Right lobe of liver (tissue), 6 donors: ENCODE results near the gene FMR1NB. TPM values are rescaled to one million over a fixed set of nuclear protein-coding genes. Genes with fewer than 3 reads are reported as not detected.

Source experiments
- ATAC-seq, 4 donors: fragments of 200-7000 bp; cut with Tn5 transposase; one replicate each; pipeline ENCODE4 v1.9.1; 2020; ENCODE audit warnings: mild to moderate bottlenecking in 4 of 4, moderate library complexity in 4 of 4
- DNase-seq, 3 donors: peaks; one replicate each; pipeline ENCODE4 v3.0.0-alpha.2; 2020
- H3K27ac ChIP-seq, 3 donors: fragments of 200-600 bp; one replicate each; pipeline ENCODE4 v1.8.0; 2022
- H3K27me3 ChIP-seq, 2 donors: fragments of 200-600 bp; one replicate each; pipeline ENCODE4 v1.8.0; 2022
- H3K36me3 ChIP-seq, 4 donors: fragments of 200-600 bp; sonication (generic) in 1 of 4; one replicate each; pipeline versions ENCODE4 v1.5.1 to v1.8.0; 2017 to 2022; ENCODE audit warnings: control low read depth in 1 of 4
- H3K4me1 ChIP-seq, 4 donors: fragments of 200-600 bp; sonication (generic) in 1 of 4; one replicate each; pipeline versions ENCODE4 v1.5.1 to v1.8.0; 2017 to 2022; ENCODE audit warnings: control low read depth in 1 of 4
- H3K4me3 ChIP-seq, 3 donors: fragments of 200-600 bp; one replicate each; pipeline ENCODE4 v1.8.0; 2022
- H3K9me3 ChIP-seq, 4 donors: fragments of 200-600 bp; sonication (generic) in 1 of 4; one replicate each; pipeline versions ENCODE4 v1.5.1 to v1.8.0; 2017 to 2022; ENCODE audit warnings: control low read depth in 1 of 4
- CTCF ChIP-seq, 4 donors: fragments of 200-600 bp in 3 of 4; fragments of 450-650 bp in 1 of 4; IDR thresholded peaks; one replicate each; pipeline versions ENCODE4 v1.5.1 to v1.8.0; 2016 to 2022; ENCODE audit warnings: antibody characterized with exemption in 4 of 4, mild to moderate bottlenecking in 2 of 4
- POLR2A ChIP-seq: fragments of 450-650 bp; IDR thresholded peaks from one replicate; pipeline ENCODE4 v1.6.1; 2017; ENCODE audit warnings: antibody characterized with exemption, mild to moderate bottlenecking
- WGBS: methylation state at CpG from one replicate; pipeline ENCODE4 v1.1.6; 2018; ENCODE audit warnings: low coverage, low lambda C conversion rate; ENCODE audit not compliant: insufficient coverage; ENCODE audit errors: missing lambda C conversion rate; 5-methylcytosine and 5-hydroxymethylcytosine counted together
- intact Hi-C, 2 donors: fragments of 100-400 bp; cut with DNase I; formaldehyde crosslinking; loops; one replicate each; pipeline versions ENCODE4 v1.11.2 to v1.14.1; 2022
- total RNA-seq, 6 experiments: library from RNA; depleted of rRNA in 2 of 6; stranded (reverse); fragments of >200 nt in 2 of 6; fragmentation: NEBNext Ultra II Directional in 3 of 6; extraction: Animal tissue kit (Norgen Biotek cat#: 25700) in 3 of 6; gene quantifications; one replicate each; pipeline versions ENCODE4 v1.1.0 to v1.2.4, GENCODE V29; 2016 to 2023
- donor health status: DM: no; HTN: yes; CAD: no.
- donor health status: DM: no; HTN: no; CAD: no.
- donor health status: DM: no; HTN: no; CAD: no.
- donor health status: DM: no; HTN: yes; CAD: no.
- donor health status: DM: no; HTN: yes; CAD: no.

The FMR1NB gene
- total RNA-seq, 6 experiments from 2014 or later, result not detected

GRCh38 chrX:147960722-147961121 is 20.4 kb upstream of the FMR1NB start:
- Histone ChIP-seq H3K4me1 (no peaks in the 10 kb centered on the region), H3K27ac (no peak overlapping the region), H3K27me3 (no peaks in the 10 kb centered on the region), H3K9me3 (no peaks in the 10 kb centered on the region), H3K4me3 (no peak overlapping the region), H3K36me3 (no peaks in the 10 kb centered on the region)
- DNase-seq (no peak), ATAC-seq (no peak)
- 51% methylated on average over 2 of the region's 2 CpGs for WGBS
- intact Hi-C loops, result no loop called here
- TF ChIP-seq CTCF (IDR thresholded peaks at IDR 0.05) (no peak), POLR2A (no peak)

- TF ChIP-seq CTCF (IDR thresholded peaks at IDR 0.05) (no peak), POLR2A (no peak)
- intact Hi-C loops, result no loop called here
- H3K36me3 ChIP-seq, result no peaks in the 10 kb centered on the region
- 36% methylated on average over 1 of the region's 1 CpG for WGBS
- ATAC-seq, result no peak
- no peaks in the 10 kb centered on the region for H3K4me1 ChIP-seq
- no peak for DNase-seq
- no peak overlapping the region for H3K27ac ChIP-seq
- H3K27me3 ChIP-seq, result no peaks in the 10 kb centered on the region
- H3K4me3 ChIP-seq, result no peak overlapping the region
- H3K9me3 ChIP-seq, result no peaks in the 10 kb centered on the region
These were observed 18.7 kb upstream of the FMR1NB start for GRCh38 chrX:147962476-147962875.

- Histone ChIP-seq H3K27ac (no peak overlapping the region), H3K27me3 (no peaks in the 10 kb centered on the region), H3K4me3 (no peak overlapping the region), H3K9me3 (no peaks in the 10 kb centered on the region), H3K4me1 (no peaks in the 10 kb centered on the region), H3K36me3 (no peaks in the 10 kb centered on the region)
- DNase-seq, result no peak
- WGBS, result 63% methylated on average over 6 of the region's 6 CpGs
- ATAC-seq, result no peak
- intact Hi-C loops, result no loop called here
- TF ChIP-seq POLR2A (no peak), CTCF (IDR thresholded peaks at IDR 0.05) (no peak)
These were observed 2.2 kb upstream of the FMR1NB start for GRCh38 chrX:147978931-147979330.

- WGBS, result 57% methylated on average over 1 of the region's 2 CpGs
- no peaks in the 10 kb centered on the region for H3K4me1 ChIP-seq
- H3K27ac ChIP-seq, result no peak overlapping the region
- TF ChIP-seq CTCF (IDR thresholded peaks at IDR 0.05), result no peak
- TF ChIP-seq POLR2A, result no peak
- H3K9me3 ChIP-seq, result peaks cover 0 to 2% (median 0%) of the 10 kb centered on the region in 4 donors
- H3K4me3 ChIP-seq, result no peak overlapping the region
- intact Hi-C loops, result no loop called here
- ATAC-seq (no peak), DNase-seq (no peak)
- no peaks in the 10 kb centered on the region for H3K27me3 ChIP-seq
- no peaks in the 10 kb centered on the region for H3K36me3 ChIP-seq
These were observed 39.2 kb downstream of the FMR1NB start for GRCh38 chrX:148020329-148020728.
